Measurements from ENCODE around the gene GRIA3. TPM values are rescaled to one million over a fixed set of nuclear protein-coding genes. Genes with fewer than 3 reads are reported as not detected.
"Not testable (repeated sequence)": the region's sequence is repeated elsewhere in the genome, so short reads cannot be mapped to it uniquely, and the experiment has no call there.

The GRIA3 gene
- total and polyA plus RNA-seq, 2 donors: 0.61 to 1.2 TPM

GRCh38 chrX:123405231-123405630, 221.2 kb downstream of the GRIA3 start:
- no peaks in the 10 kb centered on the region for H3K27me3 ChIP-seq (ENCODE audit: control insufficient read depth in 2 of 2, insufficient read depth in 1 of 2, low read length in 1 of 2)
- no peaks in the 10 kb centered on the region for H3K36me3 ChIP-seq (ENCODE audit: control insufficient read depth in 2 of 2, insufficient read depth in 2 of 2, low read length in 1 of 2)
- H3K4me1 ChIP-seq (ENCODE audit: control insufficient read depth in 2 of 2, insufficient read depth in 2 of 2, low read length in 2 of 2): no peaks in the 10 kb centered on the region
- WGBS: over 99% methylated on average over 3 of the region's 3 CpGs
- no peak overlapping the region for H3K4me3 ChIP-seq (ENCODE audit: low read length in 2 of 2)
- H3K27ac ChIP-seq (ENCODE audit: low read depth in 1 of 2, low read length in 1 of 2): no peak overlapping the region
- no peaks in the 10 kb centered on the region for H3K9me3 ChIP-seq (ENCODE audit: control insufficient read depth in 2 of 2, insufficient read depth in 1 of 2, low read length in 1 of 2)
- no peak for DNase-seq (ENCODE audit: low read depth in 6 of 9, low spot score in 9 of 9)

GRCh38 chrX:123408821-123409737, 225.0 kb downstream of the GRIA3 start:
- Histone ChIP-seq H3K27ac (ENCODE audit: low read depth in 1 of 2, low read length in 1 of 2) (no peak overlapping the region), H3K36me3 (ENCODE audit: control insufficient read depth in 2 of 2, insufficient read depth in 2 of 2, low read length in 1 of 2) (no peaks in the 10 kb centered on the region), H3K4me3 (ENCODE audit: low read length in 2 of 2) (no peak overlapping the region), H3K27me3 (ENCODE audit: control insufficient read depth in 2 of 2, insufficient read depth in 1 of 2, low read length in 1 of 2) (no peaks in the 10 kb centered on the region), H3K4me1 (ENCODE audit: control insufficient read depth in 2 of 2, insufficient read depth in 2 of 2, low read length in 2 of 2) (no peaks in the 10 kb centered on the region), H3K9me3 (ENCODE audit: control insufficient read depth in 2 of 2, insufficient read depth in 1 of 2, low read length in 1 of 2) (no peaks in the 10 kb centered on the region)
- 95% methylated on average over 1 of the region's 1 CpG for WGBS
- DNase-seq (ENCODE audit: low read depth in 6 of 9, low spot score in 9 of 9): no peak

GRCh38 chrX:123422875-123423274, 238.8 kb downstream of the GRIA3 start:
- Histone ChIP-seq H3K27ac (ENCODE audit: low read depth in 1 of 2, low read length in 1 of 2) (no peak overlapping the region), H3K4me1 (ENCODE audit: control insufficient read depth in 2 of 2, insufficient read depth in 2 of 2, low read length in 2 of 2) (no peaks in the 10 kb centered on the region), H3K27me3 (ENCODE audit: control insufficient read depth in 2 of 2, insufficient read depth in 1 of 2, low read length in 1 of 2) (no peaks in the 10 kb centered on the region), H3K36me3 (ENCODE audit: control insufficient read depth in 2 of 2, insufficient read depth in 2 of 2, low read length in 1 of 2) (no peaks in the 10 kb centered on the region), H3K9me3 (ENCODE audit: control insufficient read depth in 2 of 2, insufficient read depth in 1 of 2, low read length in 1 of 2) (no peaks in the 10 kb centered on the region), H3K4me3 (ENCODE audit: low read length in 2 of 2) (no peak overlapping the region)
- WGBS: 38% methylated on average over 1 of the region's 1 CpG
- no peak for DNase-seq (ENCODE audit: low read depth in 6 of 9, low spot score in 9 of 9)

- no peak for DNase-seq (ENCODE audit: low read depth in 6 of 9, low spot score in 9 of 9)
- no peaks in the 10 kb centered on the region for H3K27me3 ChIP-seq (ENCODE audit: control insufficient read depth in 2 of 2, insufficient read depth in 1 of 2, low read length in 1 of 2)
- H3K4me1 ChIP-seq (ENCODE audit: control insufficient read depth in 2 of 2, insufficient read depth in 2 of 2, low read length in 2 of 2): no peaks in the 10 kb centered on the region
- no peaks in the 10 kb centered on the region for H3K9me3 ChIP-seq (ENCODE audit: control insufficient read depth in 2 of 2, insufficient read depth in 1 of 2, low read length in 1 of 2)
- H3K36me3 ChIP-seq (ENCODE audit: control insufficient read depth in 2 of 2, insufficient read depth in 2 of 2, low read length in 1 of 2): no peaks in the 10 kb centered on the region
- no peak overlapping the region for H3K4me3 ChIP-seq (ENCODE audit: low read length in 2 of 2)
- H3K27ac ChIP-seq (ENCODE audit: low read depth in 1 of 2, low read length in 1 of 2): no peak overlapping the region
These were observed 240.5 kb downstream of the GRIA3 start for GRCh38 chrX:123424546-123424945.

GRCh38 chrX:123425471-123425870, 241.4 kb downstream of the GRIA3 start:
- no peaks in the 10 kb centered on the region for H3K27me3 ChIP-seq (ENCODE audit: control insufficient read depth in 2 of 2, insufficient read depth in 1 of 2, low read length in 1 of 2)
- no peaks in the 10 kb centered on the region for H3K4me1 ChIP-seq (ENCODE audit: control insufficient read depth in 2 of 2, insufficient read depth in 2 of 2, low read length in 2 of 2)
- no peaks in the 10 kb centered on the region for H3K9me3 ChIP-seq (ENCODE audit: control insufficient read depth in 2 of 2, insufficient read depth in 1 of 2, low read length in 1 of 2)
- H3K4me3 ChIP-seq (ENCODE audit: low read length in 2 of 2): no peak overlapping the region
- no peak overlapping the region for H3K27ac ChIP-seq (ENCODE audit: low read depth in 1 of 2, low read length in 1 of 2)
- DNase-seq (ENCODE audit: low read depth in 6 of 9, low spot score in 9 of 9): no peak
- WGBS: 59% methylated on average over 2 of the region's 2 CpGs
- no peaks in the 10 kb centered on the region for H3K36me3 ChIP-seq (ENCODE audit: control insufficient read depth in 2 of 2, insufficient read depth in 2 of 2, low read length in 1 of 2)

GRCh38 chrX:123425904-123426303, 241.8 kb downstream of the GRIA3 start:
- Histone ChIP-seq H3K27ac (ENCODE audit: low read depth in 1 of 2, low read length in 1 of 2) (no peak overlapping the region), H3K4me1 (ENCODE audit: control insufficient read depth in 2 of 2, insufficient read depth in 2 of 2, low read length in 2 of 2) (no peaks in the 10 kb centered on the region), H3K4me3 (ENCODE audit: low read length in 2 of 2) (no peak overlapping the region), H3K27me3 (ENCODE audit: control insufficient read depth in 2 of 2, insufficient read depth in 1 of 2, low read length in 1 of 2) (no peaks in the 10 kb centered on the region), H3K36me3 (ENCODE audit: control insufficient read depth in 2 of 2, insufficient read depth in 2 of 2, low read length in 1 of 2) (no peaks in the 10 kb centered on the region), H3K9me3 (ENCODE audit: control insufficient read depth in 2 of 2, insufficient read depth in 1 of 2, low read length in 1 of 2) (no peaks in the 10 kb centered on the region)
- DNase-seq (ENCODE audit: low read depth in 6 of 9, low spot score in 9 of 9): no peak
- WGBS: 69% methylated on average over 3 of the region's 3 CpGs

GRCh38 chrX:123432361-123433150, 248.5 kb downstream of the GRIA3 start:
- H3K36me3 ChIP-seq (ENCODE audit: control insufficient read depth in 2 of 2, insufficient read depth in 2 of 2, low read length in 1 of 2): no peaks in the 10 kb centered on the region
- no peak overlapping the region for H3K4me3 ChIP-seq (ENCODE audit: low read length in 2 of 2)
- no peaks in the 10 kb centered on the region for H3K4me1 ChIP-seq (ENCODE audit: control insufficient read depth in 2 of 2, insufficient read depth in 2 of 2, low read length in 2 of 2)
- DNase-seq (ENCODE audit: low read depth in 6 of 9, low spot score in 9 of 9): no peak
- no peaks in the 10 kb centered on the region for H3K27me3 ChIP-seq (ENCODE audit: control insufficient read depth in 2 of 2, insufficient read depth in 1 of 2, low read length in 1 of 2)
- no peaks in the 10 kb centered on the region for H3K9me3 ChIP-seq (ENCODE audit: control insufficient read depth in 2 of 2, insufficient read depth in 1 of 2, low read length in 1 of 2)
- H3K27ac ChIP-seq (ENCODE audit: low read depth in 1 of 2, low read length in 1 of 2): no peak overlapping the region
- 94% methylated on average over 4 of the region's 4 CpGs for WGBS

GRCh38 chrX:123436512-123437136, 252.5 kb downstream of the GRIA3 start:
- no peaks in the 10 kb centered on the region for H3K4me1 ChIP-seq (ENCODE audit: control insufficient read depth in 2 of 2, insufficient read depth in 2 of 2, low read length in 2 of 2)
- no peak overlapping the region for H3K4me3 ChIP-seq (ENCODE audit: low read length in 2 of 2)
- no peaks in the 10 kb centered on the region for H3K27me3 ChIP-seq (ENCODE audit: control insufficient read depth in 2 of 2, insufficient read depth in 1 of 2, low read length in 1 of 2)
- H3K27ac ChIP-seq (ENCODE audit: low read depth in 1 of 2, low read length in 1 of 2): no peak overlapping the region
- no peaks in the 10 kb centered on the region for H3K36me3 ChIP-seq (ENCODE audit: control insufficient read depth in 2 of 2, insufficient read depth in 2 of 2, low read length in 1 of 2)
- no peaks in the 10 kb centered on the region for H3K9me3 ChIP-seq (ENCODE audit: control insufficient read depth in 2 of 2, insufficient read depth in 1 of 2, low read length in 1 of 2)
- WGBS: 82% methylated on average over 5 of the region's 5 CpGs
- no peak for DNase-seq (ENCODE audit: low read depth in 6 of 9, low spot score in 9 of 9)

- not testable (repeated sequence) for H3K4me1 ChIP-seq (ENCODE audit: control insufficient read depth in 2 of 2, insufficient read depth in 2 of 2, low read length in 2 of 2); DNase-seq (ENCODE audit: low read depth in 6 of 9, low spot score in 9 of 9); H3K27ac ChIP-seq (ENCODE audit: low read depth in 1 of 2, low read length in 1 of 2); H3K4me3 ChIP-seq (ENCODE audit: low read length in 2 of 2); H3K36me3 ChIP-seq (ENCODE audit: control insufficient read depth in 2 of 2, insufficient read depth in 2 of 2, low read length in 1 of 2); H3K9me3 ChIP-seq (ENCODE audit: control insufficient read depth in 2 of 2, insufficient read depth in 1 of 2, low read length in 1 of 2); H3K27me3 ChIP-seq (ENCODE audit: control insufficient read depth in 2 of 2, insufficient read depth in 1 of 2, low read length in 1 of 2)
- WGBS: 92% methylated on average over 3 of the region's 3 CpGs
These were observed 255.8 kb downstream of the GRIA3 start for GRCh38 chrX:123439926-123440325.
